ENCODE results near the gene MAP4K4. TPM values are rescaled to one million over a fixed set of nuclear protein-coding genes. Genes with fewer than 3 reads are reported as not detected.
A peak's percentile ranks its signal among the peaks of the same experiment; 100 is the strongest.

MAP4K4 gene
- total RNA-seq, 3 donors from 2014 or later, result 26.4 to 54.6 (median 34.2) TPM

DNA sequence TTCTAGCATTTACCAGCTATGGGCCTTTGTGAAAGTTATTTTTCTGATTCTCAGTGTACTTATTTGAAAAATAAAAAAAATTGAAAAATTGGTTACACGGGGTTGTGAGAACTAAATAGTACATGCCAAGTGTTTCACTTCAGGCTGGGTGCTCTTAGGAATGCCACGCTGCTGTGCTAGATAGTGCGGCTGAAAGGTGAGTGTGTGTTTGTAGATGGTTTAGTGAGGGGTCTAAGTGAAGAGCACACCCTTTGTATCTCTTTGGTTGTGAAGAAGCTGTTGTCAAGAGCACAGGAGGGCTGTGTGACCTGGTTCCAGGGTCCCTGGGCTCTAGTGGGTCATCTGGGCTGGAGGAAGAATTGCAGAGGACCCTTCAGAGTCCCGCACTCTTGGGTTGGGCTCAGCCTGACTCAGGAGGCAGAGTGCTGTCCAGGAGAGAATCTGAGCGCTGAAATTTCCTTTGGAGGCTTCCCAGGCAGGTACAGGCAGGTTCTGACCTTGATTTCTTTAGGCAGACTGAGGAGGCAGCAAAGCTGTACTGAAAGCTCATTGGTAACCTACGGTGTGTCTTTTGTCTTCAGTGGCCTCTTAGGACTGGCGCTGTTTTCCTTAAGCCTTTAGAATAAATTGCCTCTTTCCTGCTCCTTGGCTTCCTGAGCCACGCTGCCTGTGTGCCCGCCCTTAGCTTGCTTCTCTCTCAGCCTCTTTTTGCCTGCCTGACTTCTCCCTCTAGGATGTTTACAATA is 44.4 kb downstream of the MAP4K4 start:
- Histone ChIP-seq H3K4me1 (ENCODE audit: low read depth) (peaks cover 3% of the 10 kb centered on the region), H3K4me3 (no peak overlapping the region), H3K9me3 (no peaks in the 10 kb centered on the region), H3K36me3 (ENCODE audit: low read depth) (no peaks in the 10 kb centered on the region)
- DNase-seq, result no peak
- TF ChIP-seq, protein P1, sequence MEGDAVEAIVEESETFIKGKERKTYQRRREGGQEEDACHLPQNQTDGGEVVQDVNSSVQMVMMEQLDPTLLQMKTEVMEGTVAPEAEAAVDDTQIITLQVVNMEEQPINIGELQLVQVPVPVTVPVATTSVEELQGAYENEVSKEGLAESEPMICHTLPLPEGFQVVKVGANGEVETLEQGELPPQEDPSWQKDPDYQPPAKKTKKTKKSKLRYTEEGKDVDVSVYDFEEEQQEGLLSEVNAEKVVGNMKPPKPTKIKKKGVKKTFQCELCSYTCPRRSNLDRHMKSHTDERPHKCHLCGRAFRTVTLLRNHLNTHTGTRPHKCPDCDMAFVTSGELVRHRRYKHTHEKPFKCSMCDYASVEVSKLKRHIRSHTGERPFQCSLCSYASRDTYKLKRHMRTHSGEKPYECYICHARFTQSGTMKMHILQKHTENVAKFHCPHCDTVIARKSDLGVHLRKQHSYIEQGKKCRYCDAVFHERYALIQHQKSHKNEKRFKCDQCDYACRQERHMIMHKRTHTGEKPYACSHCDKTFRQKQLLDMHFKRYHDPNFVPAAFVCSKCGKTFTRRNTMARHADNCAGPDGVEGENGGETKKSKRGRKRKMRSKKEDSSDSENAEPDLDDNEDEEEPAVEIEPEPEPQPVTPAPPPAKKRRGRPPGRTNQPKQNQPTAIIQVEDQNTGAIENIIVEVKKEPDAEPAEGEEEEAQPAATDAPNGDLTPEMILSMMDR (IDR thresholded peaks at IDR 0.05), result no peak
- intact Hi-C loops (cut with DNase I, micrococcal nuclease), result no loop called here
- ATAC-seq, result no peak

DNA sequence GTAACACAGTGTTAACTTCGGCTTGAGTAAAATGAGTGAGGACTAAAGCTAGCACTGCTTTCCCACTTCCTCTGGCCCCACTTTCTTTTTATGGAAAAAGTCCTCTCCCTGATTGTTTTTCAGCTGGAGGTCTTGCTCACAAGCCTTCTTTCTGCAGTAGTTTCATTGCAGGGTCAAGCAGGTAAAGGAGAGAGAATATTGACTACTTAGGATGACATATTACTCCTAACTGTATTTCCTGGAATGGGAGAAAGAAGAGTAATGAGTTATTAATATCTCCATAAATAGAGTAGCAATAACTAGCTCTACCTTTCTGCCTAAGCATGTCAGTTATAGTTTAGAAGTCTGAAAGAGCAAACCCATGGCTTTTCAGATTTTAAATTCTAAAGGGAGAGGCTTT is 45.0 kb downstream of the MAP4K4 start:
- ATAC-seq (no peak), DNase-seq (no peak)
- TF ChIP-seq, protein P1 (IDR thresholded peaks at IDR 0.05), result no peak
- intact Hi-C loops (cut with DNase I, micrococcal nuclease), result no loop called here
- Histone ChIP-seq H3K9me3 (no peaks in the 10 kb centered on the region), H3K4me3 (no peak overlapping the region), H3K36me3 (ENCODE audit: low read depth) (no peaks in the 10 kb centered on the region), H3K4me1 (ENCODE audit: low read depth) (peaks cover 2% of the 10 kb centered on the region)

- intact Hi-C loops (cut with DNase I, micrococcal nuclease), result no loop called here
Observed at GRCh38 chr2:101743288-101743687, 45.8 kb downstream of the MAP4K4 start.

GRCh38 chr2:101744832-101745231 is 47.3 kb downstream of the MAP4K4 start:
- DNase-seq (no peak), ATAC-seq (no peak)
- TF ChIP-seq, protein P1 (IDR thresholded peaks at IDR 0.05), result no peak
- Histone ChIP-seq H3K9me3 (no peaks in the 10 kb centered on the region), H3K36me3 (ENCODE audit: low read depth) (no peaks in the 10 kb centered on the region), H3K4me3 (no peak overlapping the region), H3K4me1 (ENCODE audit: low read depth) (no peaks in the 10 kb centered on the region)
- intact Hi-C loops (cut with DNase I, micrococcal nuclease), result no loop called here

More at GRCh38 chr2:101743288-101743687, 45.8 kb downstream of the MAP4K4 start:
- TF ChIP-seq, protein P1 (IDR thresholded peaks at IDR 0.05), result no peak
- ATAC-seq, result no peak
- Histone ChIP-seq H3K4me3 (no peak overlapping the region), H3K4me1 (ENCODE audit: low read depth) (no peaks in the 10 kb centered on the region), H3K36me3 (ENCODE audit: low read depth) (no peaks in the 10 kb centered on the region), H3K9me3 (no peaks in the 10 kb centered on the region)
- DNase-seq, result no peak

GRCh38 chr2:101745711-101746694 is 48.5 kb downstream of the MAP4K4 start:
- no peaks in the 10 kb centered on the region for H3K36me3 ChIP-seq (ENCODE audit: low read depth)
- intact Hi-C loops (cut with DNase I, micrococcal nuclease), result no loop called here
- H3K4me1 ChIP-seq (ENCODE audit: low read depth), result no peaks in the 10 kb centered on the region
- H3K4me3 ChIP-seq, result no peak overlapping the region
- DNase-seq (no peak), ATAC-seq (peak; percentile 7)
- TF ChIP-seq, protein P1 (IDR thresholded peaks at IDR 0.05), result no peak
- H3K9me3 ChIP-seq, result no peaks in the 10 kb centered on the region

Measured in mucosa of descending colon (tissue), 3 donors.